ENCODE data around the gene SLC27A4. TPM values are rescaled to one million over a fixed set of nuclear protein-coding genes. Genes with fewer than 3 reads are reported as not detected.
A peak's percentile ranks its signal among the peaks of the same experiment; 100 is the strongest.

Gene SLC27A4
- total RNA-seq, 1 experiment from 2014 or later, result 39.0 TPM

DNA sequence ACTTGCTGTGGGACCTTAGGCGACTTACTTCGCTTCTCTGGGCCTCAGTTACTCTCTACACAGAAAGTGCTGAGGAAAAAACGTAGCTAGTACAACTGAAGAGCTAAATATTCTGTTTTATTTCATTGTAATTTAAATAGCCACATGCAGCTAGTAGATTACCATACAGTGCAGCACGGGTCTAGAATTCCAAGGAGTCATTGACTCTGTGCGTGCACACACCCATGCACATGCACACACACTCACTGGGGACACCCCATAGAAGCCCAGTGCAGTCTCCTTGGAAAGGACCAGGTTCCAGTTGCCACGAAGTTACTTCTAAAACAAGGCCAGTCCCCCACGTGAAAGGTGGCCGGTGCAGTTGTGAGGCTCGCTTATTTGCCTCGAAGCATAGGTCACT is 47.8 kb downstream of the SLC27A4 start:
- peaks cover 3% of the 10 kb centered on the region for H3K36me3 ChIP-seq (replicated peaks; ENCODE audit: control insufficient read depth, insufficient read depth, low read length)
- no peak for DNase-seq
- peaks cover 63% of the 10 kb centered on the region for H3K27me3 ChIP-seq (ENCODE audit: control insufficient read depth, insufficient read depth, low read length)
- no peak overlapping the region for H3K4me3 ChIP-seq (ENCODE audit: insufficient read depth, low read depth, low read length)

DNA sequence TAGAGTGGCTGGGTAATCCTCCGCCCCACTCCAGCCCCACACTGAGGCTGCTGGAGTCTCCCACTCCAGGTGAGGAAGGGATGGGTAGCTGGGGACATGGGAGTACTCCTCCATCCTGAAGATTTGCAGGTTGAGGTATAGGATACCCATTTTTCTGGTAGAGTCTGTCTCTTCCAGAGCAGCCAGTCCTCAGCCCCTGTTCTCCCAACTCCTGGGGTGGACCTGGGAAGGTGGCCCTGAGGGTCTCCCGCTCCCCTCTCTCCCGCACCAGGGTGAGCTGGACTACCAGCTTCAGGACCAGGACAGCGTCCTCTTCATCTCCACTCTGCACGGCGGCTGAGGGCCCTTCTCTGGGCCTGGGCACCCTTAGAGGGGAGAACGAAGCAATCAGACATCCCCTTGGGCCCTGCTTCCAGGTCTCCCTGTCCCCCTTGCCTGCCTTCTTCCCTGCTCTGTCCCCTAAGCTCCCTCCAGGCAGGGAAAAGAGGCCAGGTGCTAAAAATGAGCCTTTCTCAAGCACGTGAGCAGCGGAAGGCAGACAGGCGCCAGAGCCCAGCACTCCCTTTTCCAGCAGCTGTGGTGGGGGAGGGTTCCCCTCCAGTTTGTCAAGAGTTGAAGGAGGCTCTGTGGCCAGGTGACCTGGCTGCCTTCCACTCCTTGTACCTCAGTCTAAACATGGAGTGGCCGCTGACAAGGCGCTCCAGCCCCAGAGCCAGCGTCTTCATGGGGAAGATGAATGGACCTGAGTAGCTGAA is 49.2 kb downstream of the SLC27A4 start:
- Histone ChIP-seq H3K36me3 (replicated peaks; ENCODE audit: control insufficient read depth, insufficient read depth, low read length) (peaks cover 3% of the 10 kb centered on the region), H3K4me3 (ENCODE audit: insufficient read depth, low read depth, low read length) (no peak overlapping the region), H3K27me3 (ENCODE audit: control insufficient read depth, insufficient read depth, low read length) (peaks cover 66% of the 10 kb centered on the region)
- DNase-seq, result peak; percentile 72

DNA sequence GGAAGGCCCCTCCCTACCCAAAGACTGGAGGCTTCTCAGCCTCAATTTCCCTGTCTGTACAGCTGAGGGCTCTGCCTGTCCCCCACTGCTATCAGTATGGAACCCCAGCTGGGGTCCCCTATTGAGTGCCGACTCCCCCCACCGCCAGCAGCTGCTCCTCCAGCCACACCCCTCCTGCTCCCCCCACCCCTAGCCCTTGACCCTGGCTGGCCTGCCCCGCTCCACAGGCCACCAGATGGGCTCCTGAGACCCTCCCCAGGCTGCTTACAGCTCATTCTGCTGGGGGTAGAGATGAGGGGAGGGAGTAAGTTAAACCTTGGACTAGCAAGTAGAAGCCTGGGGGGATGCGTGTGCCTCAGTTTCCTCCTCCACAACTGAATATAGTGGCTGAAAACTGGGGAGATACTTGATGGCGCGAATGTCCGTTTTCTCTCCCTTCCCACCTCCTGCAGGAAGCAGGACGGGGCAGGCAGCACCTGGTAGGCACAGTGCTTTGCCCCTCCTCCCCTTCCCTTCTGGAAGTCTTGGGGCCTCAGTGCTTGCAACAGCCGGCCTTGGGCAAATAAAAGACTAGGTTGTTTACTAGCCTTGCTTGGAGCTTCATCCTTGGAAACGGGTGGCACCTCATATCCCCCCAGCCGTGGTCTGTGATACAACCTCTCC is 50.0 kb downstream of the SLC27A4 start:
- peaks cover 67% of the 10 kb centered on the region for H3K27me3 ChIP-seq (ENCODE audit: control insufficient read depth, insufficient read depth, low read length)
- peaks cover 3% of the 10 kb centered on the region for H3K36me3 ChIP-seq (replicated peaks; ENCODE audit: control insufficient read depth, insufficient read depth, low read length)
- DNase-seq, result peak; percentile 65
- H3K4me3 ChIP-seq (ENCODE audit: insufficient read depth, low read depth, low read length), result no peak overlapping the region

DNA sequence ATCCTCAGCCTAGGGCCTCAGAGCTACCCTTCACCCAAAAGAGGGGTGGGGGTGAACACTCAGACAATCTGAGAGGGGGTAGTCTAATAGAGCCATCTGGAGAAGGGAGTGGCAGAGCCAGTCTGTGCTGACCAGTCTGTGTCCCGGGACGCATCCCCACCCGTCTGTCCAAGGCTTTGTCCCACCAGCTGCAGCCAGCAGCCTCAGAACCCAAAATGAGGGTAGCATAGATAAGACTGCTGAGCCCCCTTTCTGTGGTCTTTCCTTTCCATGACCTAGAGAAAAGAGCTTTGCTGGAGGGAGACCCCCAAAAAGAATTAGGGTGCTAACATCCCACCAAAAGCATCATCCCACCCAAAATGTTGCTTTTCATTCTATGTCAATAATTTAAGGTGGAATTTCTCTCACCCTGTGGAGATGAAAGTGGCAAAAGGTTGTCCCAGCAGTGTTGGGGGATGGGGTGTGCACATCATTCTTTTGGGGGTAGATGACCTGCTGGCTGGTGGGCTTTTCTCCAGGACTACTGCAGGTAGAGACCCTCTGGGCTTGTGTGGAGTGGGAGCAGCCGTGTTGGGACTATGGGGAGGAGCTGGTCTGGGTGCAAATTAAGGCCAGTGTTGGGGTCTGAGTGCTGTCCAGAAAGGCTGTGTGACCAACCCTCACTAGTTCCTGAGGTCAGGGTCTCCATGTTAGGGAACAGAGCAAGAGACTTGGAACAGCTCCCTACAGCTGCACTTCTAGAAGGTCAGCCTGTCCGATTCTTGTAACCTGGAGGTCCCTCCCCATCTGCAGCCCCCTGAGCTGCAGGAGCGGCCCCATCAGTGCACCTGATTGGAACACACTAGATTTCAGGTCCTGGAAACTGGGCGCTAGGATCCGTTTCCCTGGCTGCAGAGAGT is 50.7 kb downstream of the SLC27A4 start:
- Histone ChIP-seq H3K27me3 (ENCODE audit: control insufficient read depth, insufficient read depth, low read length) (peaks cover 72% of the 10 kb centered on the region), H3K36me3 (replicated peaks; ENCODE audit: control insufficient read depth, insufficient read depth, low read length) (peaks cover 3% of the 10 kb centered on the region), H3K4me3 (ENCODE audit: insufficient read depth, low read depth, low read length) (no peak overlapping the region)

DNA sequence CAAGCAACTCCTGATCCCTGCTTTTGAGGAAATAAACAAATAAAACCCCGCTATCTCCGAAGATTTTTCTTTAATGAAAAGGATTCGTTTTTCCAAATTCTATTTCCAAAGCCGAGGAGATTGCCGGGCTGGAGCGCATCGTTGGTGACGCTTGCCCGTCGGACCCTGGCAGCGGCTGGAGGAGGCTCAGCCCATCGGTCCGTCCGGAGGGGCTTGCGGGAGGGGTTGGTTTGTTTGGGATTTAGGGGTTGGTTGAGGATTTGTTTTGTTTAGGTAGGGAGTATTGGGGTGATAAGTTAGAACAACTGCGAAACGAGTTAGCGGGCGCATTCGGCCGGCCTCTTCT is 51.6 kb downstream of the SLC27A4 start:
- Histone ChIP-seq H3K27me3 (ENCODE audit: control insufficient read depth, insufficient read depth, low read length) (peaks cover 79% of the 10 kb centered on the region), H3K36me3 (replicated peaks; ENCODE audit: control insufficient read depth, insufficient read depth, low read length) (peaks cover 3% of the 10 kb centered on the region), H3K4me3 (ENCODE audit: insufficient read depth, low read depth, low read length) (peak overlapping the region; percentile 53; the same call in 1 of the 2 replicates)
- no peak for DNase-seq

More for the DNA sequence above, 50.7 kb downstream of the SLC27A4 start:
- DNase-seq, result peak; percentile 47

DNA sequence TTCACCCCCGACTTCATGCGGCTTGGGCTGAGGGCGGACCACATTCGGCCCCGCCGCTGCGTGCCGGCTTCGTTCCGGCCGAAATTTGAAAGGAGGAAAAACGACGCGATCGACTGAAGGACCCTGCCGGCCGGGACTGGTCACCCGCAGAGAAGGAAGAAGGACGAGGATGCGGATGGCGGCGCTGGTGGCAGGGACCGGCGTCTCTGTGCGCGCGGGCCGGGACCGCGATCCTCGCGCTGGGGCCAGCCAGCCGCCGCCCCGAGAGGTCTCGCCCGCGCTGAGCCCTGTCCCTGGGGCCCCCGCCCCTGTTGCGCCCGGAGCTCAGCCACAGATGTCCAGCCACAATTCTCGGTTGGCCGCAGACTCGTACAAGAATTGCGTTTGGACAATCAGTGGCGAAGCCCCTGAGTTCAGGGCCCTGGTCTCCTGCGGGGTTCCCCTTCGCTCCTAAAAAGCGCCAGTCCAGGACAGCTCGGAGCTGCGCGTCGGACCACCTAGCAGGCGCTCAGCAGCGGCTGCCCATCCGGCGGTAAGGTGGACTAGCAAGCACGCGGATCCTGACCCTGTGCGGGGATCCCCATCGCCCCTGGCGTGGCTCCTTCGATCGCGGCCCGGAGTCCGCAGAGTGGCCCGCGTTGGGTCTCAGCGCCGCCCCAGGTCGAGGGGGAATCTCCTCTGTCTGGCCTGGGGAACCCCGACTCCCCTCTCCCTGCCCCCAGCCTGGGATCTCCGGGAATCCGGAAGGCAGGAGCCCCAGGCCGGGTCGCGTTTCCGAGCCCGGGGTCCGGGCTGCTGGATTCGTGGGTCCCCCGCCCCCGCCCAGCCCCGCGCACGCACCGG is 52.2 kb downstream of the SLC27A4 start:
- Histone ChIP-seq H3K4me3 (ENCODE audit: insufficient read depth, low read depth, low read length) (peak overlapping the region; percentile 53), H3K36me3 (replicated peaks; ENCODE audit: control insufficient read depth, insufficient read depth, low read length) (peaks cover 3% of the 10 kb centered on the region), H3K27me3 (ENCODE audit: control insufficient read depth, insufficient read depth, low read length) (peaks cover 85% of the 10 kb centered on the region)
- peak; percentile 86 for DNase-seq

DNA sequence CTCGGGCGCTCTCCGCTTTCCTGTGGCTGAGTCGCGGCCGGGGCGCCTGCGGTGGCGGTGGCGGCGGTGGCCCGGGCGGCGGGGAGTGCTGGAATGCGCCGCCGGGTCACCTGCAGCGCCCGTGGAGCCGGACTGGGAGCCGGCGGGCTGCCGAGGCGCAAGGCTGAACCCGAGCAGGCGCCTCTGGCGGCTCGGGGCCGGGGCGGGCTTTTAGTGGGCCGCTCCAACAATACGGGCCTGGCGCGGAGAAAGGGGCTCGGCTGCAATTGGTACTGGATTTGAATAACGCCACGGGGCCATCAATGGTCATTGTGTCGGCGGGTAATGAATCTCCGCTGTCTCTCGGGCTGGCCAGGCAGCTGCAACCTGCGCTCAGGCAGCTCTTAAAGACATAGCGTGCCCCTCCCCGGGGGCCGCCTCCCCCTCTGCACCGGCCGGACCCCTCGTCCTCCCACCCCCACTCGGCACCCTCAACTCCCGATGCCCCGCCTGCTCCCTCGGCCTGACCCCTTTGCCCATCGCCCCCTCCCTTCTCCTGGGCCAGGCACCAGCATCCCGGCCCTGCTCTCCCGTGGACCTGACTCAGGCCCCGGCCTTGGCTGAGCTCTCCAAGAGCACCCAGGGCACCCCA is 52.9 kb downstream of the SLC27A4 start:
- peaks cover 2% of the 10 kb centered on the region for H3K36me3 ChIP-seq (replicated peaks; ENCODE audit: control insufficient read depth, insufficient read depth, low read length)
- peak overlapping the region; percentile 53 for H3K4me3 ChIP-seq (ENCODE audit: insufficient read depth, low read depth, low read length)
- H3K27me3 ChIP-seq (ENCODE audit: control insufficient read depth, insufficient read depth, low read length), result peaks cover 92% of the 10 kb centered on the region
- peak; percentile 93 for DNase-seq

DNA sequence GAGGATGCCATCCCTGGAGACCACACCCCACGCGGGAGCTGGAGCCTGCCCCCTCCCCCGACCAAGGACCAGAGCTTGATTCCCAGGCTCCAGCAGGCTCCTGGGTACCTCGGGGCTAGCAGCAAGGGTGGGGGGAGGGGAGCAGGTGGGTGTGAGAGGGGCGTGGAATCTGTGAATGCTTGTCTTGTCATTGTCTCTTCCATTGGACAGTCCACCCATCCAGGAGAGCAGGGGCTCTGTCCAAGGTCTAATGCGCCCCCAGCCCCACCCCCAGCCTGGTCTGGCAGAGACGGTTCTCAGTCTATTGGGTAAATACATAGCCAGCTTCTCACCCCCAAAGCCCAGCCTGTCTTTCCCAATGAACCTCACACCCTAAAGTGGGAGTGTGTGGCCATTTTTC is 53.6 kb downstream of the SLC27A4 start:
- Histone ChIP-seq H3K4me3 (ENCODE audit: insufficient read depth, low read depth, low read length) (no peak overlapping the region), H3K36me3 (replicated peaks; ENCODE audit: control insufficient read depth, insufficient read depth, low read length) (no peaks in the 10 kb centered on the region; the same call in 1 of the 2 replicates), H3K27me3 (ENCODE audit: control insufficient read depth, insufficient read depth, low read length) (peaks cover 92% of the 10 kb centered on the region)
- DNase-seq, result peak; percentile 73

DNA sequence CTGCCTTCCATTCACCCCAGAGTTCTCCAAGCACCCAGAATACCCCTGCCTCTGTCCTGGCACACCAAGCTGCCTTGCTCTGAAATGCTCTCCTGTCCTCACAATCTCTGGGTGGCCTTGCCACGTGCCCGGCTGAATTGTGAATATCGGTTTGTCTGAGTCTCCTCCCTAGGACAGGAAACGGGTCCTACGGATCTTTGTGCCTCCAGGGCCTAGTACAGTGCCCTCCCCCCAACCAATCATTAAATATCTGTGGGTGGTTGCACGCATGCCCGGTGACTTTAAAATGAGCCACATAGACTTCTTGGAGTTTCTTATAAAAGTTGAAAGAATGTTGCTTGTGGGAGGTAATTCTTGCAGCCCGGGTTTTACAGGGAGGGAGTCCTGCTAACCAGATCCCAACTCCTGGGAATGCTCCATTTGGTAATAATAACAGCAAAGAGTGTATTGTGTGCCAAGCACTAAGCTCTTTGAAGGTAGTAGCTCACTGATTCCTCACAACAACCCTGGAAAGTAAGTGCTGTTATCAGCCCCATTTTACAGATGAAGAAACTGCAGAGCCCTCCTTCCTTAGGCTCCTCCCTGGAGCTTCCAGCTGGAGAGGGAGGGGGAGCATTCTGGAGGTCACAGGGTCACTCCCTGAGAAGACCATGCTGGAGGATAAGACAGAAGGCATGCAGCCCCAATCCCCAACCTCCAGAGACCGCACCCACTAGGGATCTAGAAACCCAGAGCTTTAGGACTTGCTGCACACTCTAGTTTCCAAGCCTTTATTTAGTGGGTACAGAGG is 54.2 kb downstream of the SLC27A4 start:
- no peaks in the 10 kb centered on the region for H3K36me3 ChIP-seq (replicated peaks; ENCODE audit: control insufficient read depth, insufficient read depth, low read length)
- H3K4me3 ChIP-seq (ENCODE audit: insufficient read depth, low read depth, low read length), result no peak overlapping the region
- peak; percentile 61 for DNase-seq
- peaks cover 95% of the 10 kb centered on the region for H3K27me3 ChIP-seq (ENCODE audit: control insufficient read depth, insufficient read depth, low read length)

DNA sequence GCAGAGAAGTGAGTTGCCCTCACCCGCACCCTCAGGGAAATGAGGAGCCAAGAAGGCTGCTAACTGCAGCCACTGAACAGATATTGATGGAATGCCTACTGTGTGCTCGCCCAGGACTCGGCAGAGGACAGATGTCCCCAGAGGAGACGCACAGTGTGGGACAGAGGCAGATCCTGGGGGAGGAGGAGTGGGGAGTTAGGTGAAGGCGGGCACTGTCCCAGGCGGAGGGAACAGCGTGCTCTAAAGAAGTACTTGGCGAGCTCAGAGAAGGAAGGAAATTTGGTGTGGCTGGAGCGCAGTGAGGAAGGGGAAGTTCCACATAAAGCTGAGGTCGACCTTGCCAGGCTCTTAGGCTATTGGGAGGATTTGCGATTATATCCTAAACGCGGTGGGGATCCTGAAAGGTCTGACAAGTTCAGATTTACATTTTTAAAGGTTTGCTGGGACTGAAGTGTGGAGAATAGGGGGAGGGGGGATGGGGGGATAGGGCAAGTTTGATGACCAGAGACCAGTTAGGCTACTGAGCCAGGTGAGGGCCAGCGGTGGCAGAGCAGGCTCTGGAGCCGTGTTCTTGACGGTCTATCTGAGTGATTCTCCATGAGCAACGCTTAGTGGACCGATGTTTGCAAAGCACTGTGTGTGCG is 56.8 kb downstream of the SLC27A4 start:
- Histone ChIP-seq H3K36me3 (replicated peaks; ENCODE audit: control insufficient read depth, insufficient read depth, low read length) (no peaks in the 10 kb centered on the region), H3K27me3 (ENCODE audit: control insufficient read depth, insufficient read depth, low read length) (peaks cover 84% of the 10 kb centered on the region), H3K4me3 (ENCODE audit: insufficient read depth, low read depth, low read length) (no peak overlapping the region)
- DNase-seq, result peak; percentile 89

DNA sequence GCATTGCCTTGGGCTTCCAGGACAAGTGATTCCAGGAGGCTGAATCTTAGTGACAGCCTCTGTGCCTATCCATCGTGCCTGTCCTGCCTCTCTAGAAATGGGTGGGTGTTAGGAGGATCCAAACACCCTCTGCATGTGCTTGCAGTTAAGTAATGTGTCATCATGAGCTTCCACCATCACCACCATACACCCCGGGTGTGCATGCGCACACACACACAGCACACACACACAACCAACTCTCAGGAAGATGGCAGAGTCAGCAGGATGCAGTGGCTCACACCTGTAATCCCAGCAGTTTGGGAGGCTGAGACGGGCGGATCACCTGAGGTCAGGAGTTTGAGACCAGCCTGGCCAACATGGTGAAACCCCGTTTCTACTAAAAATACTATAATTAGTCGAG is 57.5 kb downstream of the SLC27A4 start:
- H3K4me3 ChIP-seq (ENCODE audit: insufficient read depth, low read depth, low read length), result no peak overlapping the region
- no peak for DNase-seq
- H3K36me3 ChIP-seq (replicated peaks; ENCODE audit: control insufficient read depth, insufficient read depth, low read length), result no peaks in the 10 kb centered on the region
- peaks cover 79% of the 10 kb centered on the region for H3K27me3 ChIP-seq (ENCODE audit: control insufficient read depth, insufficient read depth, low read length)

DNA sequence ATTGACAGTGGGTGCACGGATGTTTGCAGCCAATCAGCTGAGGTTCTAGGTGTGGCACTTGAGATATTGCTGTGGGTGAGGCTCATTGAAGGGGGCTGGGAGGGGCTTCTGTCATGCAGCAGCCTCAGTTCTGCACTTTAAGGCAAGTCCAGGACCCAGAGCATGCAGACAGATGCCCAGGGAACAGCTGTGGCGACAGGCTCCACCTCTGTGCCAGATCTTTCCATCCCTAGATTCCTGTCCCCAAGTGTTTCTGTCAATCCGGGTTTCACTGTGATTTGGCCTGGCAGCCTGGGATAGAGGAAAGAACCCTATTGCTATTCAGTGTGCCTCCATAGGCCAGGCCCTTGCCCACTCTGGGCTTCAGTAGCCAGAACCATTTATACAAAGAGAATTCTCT is 59.5 kb downstream of the SLC27A4 start:
- no peak for DNase-seq
- no peak overlapping the region for H3K4me3 ChIP-seq (ENCODE audit: insufficient read depth, low read depth, low read length)
- no peaks in the 10 kb centered on the region for H3K36me3 ChIP-seq (replicated peaks; ENCODE audit: control insufficient read depth, insufficient read depth, low read length)
- H3K27me3 ChIP-seq (ENCODE audit: control insufficient read depth, insufficient read depth, low read length), result peaks cover 70% of the 10 kb centered on the region

DNA sequence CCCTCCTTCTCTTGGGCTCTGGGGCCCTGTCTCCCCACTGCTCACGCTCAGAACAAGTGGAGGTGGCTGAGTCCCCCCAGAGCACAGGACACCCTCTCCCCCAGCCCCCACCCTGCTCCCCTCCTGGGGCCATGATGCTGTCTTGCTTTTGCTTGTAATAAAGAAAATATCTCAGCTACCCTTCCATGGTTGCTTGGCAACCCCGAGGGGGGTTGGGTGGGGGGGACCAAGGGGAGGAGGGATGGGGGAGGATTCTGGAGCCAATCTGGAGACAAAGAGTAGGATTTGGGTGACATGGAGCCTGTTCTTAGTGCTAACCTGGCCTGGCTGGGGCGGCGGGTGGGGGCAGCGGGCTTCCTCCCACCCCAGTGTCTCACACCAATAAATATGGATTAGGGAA is 64.2 kb downstream of the SLC27A4 start:
- Histone ChIP-seq H3K4me3 (ENCODE audit: insufficient read depth, low read depth, low read length) (no peak overlapping the region), H3K27me3 (ENCODE audit: control insufficient read depth, insufficient read depth, low read length) (peaks cover 60% of the 10 kb centered on the region)

More for the DNA sequence above, 64.2 kb downstream of the SLC27A4 start:
- no peaks in the 10 kb centered on the region for H3K36me3 ChIP-seq (replicated peaks; ENCODE audit: control insufficient read depth, insufficient read depth, low read length)
- peak; percentile 45 for DNase-seq

All from H7 (cell line).